Tibial artery (tissue), 4 donors: ENCODE data around the gene ADH4.
A peak's percentile ranks its signal among the peaks of the same experiment; 100 is the strongest.
"Not testable (repeated sequence)": the region's sequence is repeated elsewhere in the genome, so short reads cannot be mapped to it uniquely, and the experiment has no call there.

Experiments
- DNase-seq, 2 donors: peaks; one replicate each; pipeline ENCODE4 v3.0.0-alpha.2; 2019
- H3K27ac ChIP-seq, 2 donors: fragments of 200-600 bp; sonication (generic) in 1 of 2; 1 replicate in 1 of 2; 2 replicates in 1 of 2; pipeline ENCODE4 v1.5.1; 2018 to 2019; ENCODE audit warnings: mild to moderate bottlenecking in 1 of 2
- H3K27me3 ChIP-seq, 2 donors: fragments of 200-600 bp; sonication (generic) in 1 of 2; one replicate each; pipeline versions ENCODE4 v1.5.1 to v1.6.0; 2016 to 2019
- H3K36me3 ChIP-seq, 3 donors: fragments of 200-600 bp; sonication (generic) in 2 of 3; one replicate each; pipeline ENCODE4 v1.5.1; 2016 to 2019; ENCODE audit warnings: mild to moderate bottlenecking in 2 of 3
- H3K4me1 ChIP-seq, 4 donors: fragments of 200-600 bp; sonication (generic) in 2 of 4; 1 replicate in 3 of 4; 2 replicates in 1 of 4; pipeline ENCODE4 v1.5.1; 2016 to 2019
- H3K4me3 ChIP-seq, 2 donors: fragments of 200-600 bp; sonication (generic) in 1 of 2; 1 replicate in 1 of 2; 2 replicates in 1 of 2; pipeline ENCODE4 v1.5.1; 2018 to 2019; ENCODE audit warnings: mild to moderate bottlenecking in 2 of 2
- H3K9me3 ChIP-seq, 3 donors: fragments of 200-600 bp; sonication (generic) in 1 of 3; one replicate each; pipeline ENCODE4 v1.5.1; 2016 to 2019
- intact Hi-C: fragments of 100-400 bp; cut with DNase I; formaldehyde crosslinking; loops from one replicate; pipeline ENCODE4 v1.15.0; 2023; ENCODE audit warnings: low total_unique reads
- TF ChIP-seq, protein P1 (sequence below), 2 experiments: fragments of 200-600 bp in 1 of 2; fragments of 450-650 bp in 1 of 2; IDR thresholded peaks; one replicate each; pipeline ENCODE4 v1.5.1; 2017 to 2019; ENCODE audit warnings: antibody characterized with exemption in 2 of 2, mild to moderate bottlenecking in 1 of 2, moderate library complexity in 1 of 2

Gene ADH4

DNA sequence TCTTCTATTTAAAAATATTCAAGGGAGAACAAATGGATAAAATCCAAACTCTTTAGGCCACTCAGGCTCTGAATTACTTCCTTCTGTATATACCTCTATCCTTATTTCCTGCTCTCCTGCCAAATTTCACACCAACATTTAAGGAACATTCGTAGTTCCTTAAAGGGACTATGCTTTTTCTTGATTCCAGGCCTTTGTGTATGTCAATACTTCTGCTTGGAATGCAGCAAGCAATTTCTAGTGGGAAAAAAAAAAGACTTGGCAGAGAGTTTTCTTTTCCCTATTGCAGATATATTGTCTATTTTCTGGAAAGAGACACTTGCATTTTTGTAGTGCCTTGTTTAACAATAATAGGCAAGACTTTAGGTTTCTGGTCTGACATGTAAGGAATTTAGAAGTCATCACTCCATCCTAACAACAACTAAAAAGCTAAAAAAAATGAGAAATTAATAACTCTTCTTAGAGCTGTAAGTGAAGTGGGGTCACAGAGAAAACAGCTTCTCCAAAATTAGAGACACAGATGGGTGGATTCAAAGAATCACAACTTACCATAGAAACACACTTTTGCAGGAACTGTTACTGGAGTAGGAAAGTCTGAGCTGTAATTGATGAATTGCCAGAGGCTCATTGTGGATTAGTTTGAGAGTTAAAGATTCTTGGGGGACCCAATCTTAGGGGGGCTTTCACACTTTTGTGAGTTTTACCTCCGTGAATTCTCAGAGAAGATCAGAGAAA is 53.4 kb downstream of the ADH4 start:
- H3K4me3 ChIP-seq: peak overlapping the region; percentile 82 to 86
- intact Hi-C loops: no loop called here
- H3K9me3 ChIP-seq: no peaks in the 10 kb centered on the region

DNA sequence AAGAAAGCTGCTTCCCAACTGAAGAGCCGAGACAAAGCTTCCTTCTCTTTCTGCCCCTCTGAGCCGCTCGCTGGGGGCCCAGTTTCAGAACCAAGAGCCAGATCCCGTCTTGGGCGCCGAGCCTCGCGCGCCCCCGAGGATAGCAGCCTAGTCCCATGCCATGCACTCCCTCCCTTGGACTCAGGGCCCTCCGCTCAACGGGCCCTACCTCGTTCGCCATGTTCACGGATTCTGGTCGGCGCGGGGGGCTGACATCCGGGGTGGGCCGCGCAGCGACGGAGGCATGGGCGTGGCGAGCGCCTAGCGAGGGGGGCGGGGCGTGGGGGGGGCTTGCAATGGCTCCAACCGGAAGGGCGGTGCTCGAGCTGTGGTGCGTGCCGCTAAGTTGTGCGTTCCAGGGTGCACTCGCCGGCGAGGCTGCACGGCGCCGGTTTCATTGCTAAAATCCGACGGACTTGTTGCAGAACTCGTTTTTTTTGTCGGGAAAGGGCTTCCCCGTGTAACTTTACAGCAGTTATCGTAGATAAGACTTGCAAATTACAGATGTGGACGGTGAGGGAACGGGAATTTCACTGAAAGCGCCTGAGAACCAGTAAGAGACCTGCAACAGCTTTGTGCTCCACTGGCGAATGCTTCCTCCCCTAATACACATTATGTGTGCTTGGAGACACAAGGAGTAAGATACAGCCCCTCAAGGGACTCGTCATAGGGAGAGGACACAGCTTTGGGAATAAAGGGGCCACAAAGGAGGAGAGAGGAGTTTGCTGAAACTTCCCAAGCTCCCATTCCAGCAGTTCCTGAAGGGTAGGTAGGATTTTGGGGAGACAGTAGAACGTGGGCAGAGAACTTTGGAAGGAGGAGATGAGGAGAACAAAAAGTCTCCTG is 55.4 kb downstream of the ADH4 start, which contains the start of gene ADH5:
TSS of gene ADH5 (minus strand) at position 308 of the 885 bp plus-strand sequence. CDS start at position 220, 88 bp downstream.
- TF ChIP-seq, protein P1, sequence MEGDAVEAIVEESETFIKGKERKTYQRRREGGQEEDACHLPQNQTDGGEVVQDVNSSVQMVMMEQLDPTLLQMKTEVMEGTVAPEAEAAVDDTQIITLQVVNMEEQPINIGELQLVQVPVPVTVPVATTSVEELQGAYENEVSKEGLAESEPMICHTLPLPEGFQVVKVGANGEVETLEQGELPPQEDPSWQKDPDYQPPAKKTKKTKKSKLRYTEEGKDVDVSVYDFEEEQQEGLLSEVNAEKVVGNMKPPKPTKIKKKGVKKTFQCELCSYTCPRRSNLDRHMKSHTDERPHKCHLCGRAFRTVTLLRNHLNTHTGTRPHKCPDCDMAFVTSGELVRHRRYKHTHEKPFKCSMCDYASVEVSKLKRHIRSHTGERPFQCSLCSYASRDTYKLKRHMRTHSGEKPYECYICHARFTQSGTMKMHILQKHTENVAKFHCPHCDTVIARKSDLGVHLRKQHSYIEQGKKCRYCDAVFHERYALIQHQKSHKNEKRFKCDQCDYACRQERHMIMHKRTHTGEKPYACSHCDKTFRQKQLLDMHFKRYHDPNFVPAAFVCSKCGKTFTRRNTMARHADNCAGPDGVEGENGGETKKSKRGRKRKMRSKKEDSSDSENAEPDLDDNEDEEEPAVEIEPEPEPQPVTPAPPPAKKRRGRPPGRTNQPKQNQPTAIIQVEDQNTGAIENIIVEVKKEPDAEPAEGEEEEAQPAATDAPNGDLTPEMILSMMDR (IDR thresholded peaks at IDR 0.05): no peak
- intact Hi-C loops: loop anchor here (10.0 kb wide), 1 partner anchor 164 kb away; the partner anchor contains the start of gene EIF4E
- H3K27me3 ChIP-seq: no peaks in the 10 kb centered on the region
- H3K27ac ChIP-seq: peak within 1 kb of the TSS; percentile 95 to 98
- DNase-seq: peak; percentile 90 to 94
- peaks cover 18 to 21% (median 19%) of the 10 kb centered on the region in 3 donors for H3K36me3 ChIP-seq
- H3K4me1 ChIP-seq: peaks cover 0 to 61% (median 14%) of the 10 kb centered on the region in 4 donors
- no peaks in the 10 kb centered on the region for H3K9me3 ChIP-seq
- H3K4me3 ChIP-seq: peak within 1 kb of the TSS; percentile 82 to 86

More for the DNA sequence above, 53.4 kb downstream of the ADH4 start:
- no peak for DNase-seq
- TF ChIP-seq, protein P1 (IDR thresholded peaks at IDR 0.05): no peak
- H3K4me1 ChIP-seq: peaks cover 0 to 42% (median 9%) of the 10 kb centered on the region in 4 donors
- peak overlapping the region; percentile 95 to 98 for H3K27ac ChIP-seq
- peaks cover 0 to 1% (median under 1%) of the 10 kb centered on the region in 3 donors for H3K36me3 ChIP-seq
- H3K27me3 ChIP-seq: no peaks in the 10 kb centered on the region

DNA sequence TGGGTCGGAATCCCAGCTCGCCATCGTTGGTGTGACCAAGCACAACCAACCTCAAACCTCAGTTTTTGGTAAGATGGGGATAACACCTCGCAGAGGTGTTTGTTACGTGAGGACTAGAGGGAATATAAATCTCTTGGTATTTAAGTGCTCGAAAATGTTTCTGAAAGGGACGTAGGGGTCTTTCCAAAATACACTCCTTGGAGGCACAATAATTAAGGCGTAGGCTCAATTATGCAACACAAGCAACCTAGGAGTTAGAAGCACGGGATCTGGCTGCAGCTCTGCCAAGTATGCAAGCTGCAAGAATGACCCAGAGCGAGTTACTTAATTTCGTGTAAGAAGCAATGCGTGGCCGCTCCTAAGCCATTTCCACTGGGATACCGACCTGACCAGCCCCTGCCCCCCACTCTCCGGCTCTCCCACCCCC is 56.1 kb downstream of the ADH4 start:
- TF ChIP-seq, protein P1 (IDR thresholded peaks at IDR 0.05): no peak
- H3K4me1 ChIP-seq: peaks cover 0 to 65% (median 15%) of the 10 kb centered on the region in 4 donors
- H3K4me3 ChIP-seq: peak overlapping the region; percentile 82 to 86
- no peaks in the 10 kb centered on the region for H3K27me3 ChIP-seq
- H3K9me3 ChIP-seq: no peaks in the 10 kb centered on the region
- intact Hi-C loops: loop anchor here (10.0 kb wide), 1 partner anchor 163 kb away; the partner anchor contains the start of gene EIF4E
- peaks cover 25 to 26% (median 26%) of the 10 kb centered on the region in 3 donors for H3K36me3 ChIP-seq
- DNase-seq: peak; percentile 91 to 92
- H3K27ac ChIP-seq: peak overlapping the region; percentile 95 to 98

DNA sequence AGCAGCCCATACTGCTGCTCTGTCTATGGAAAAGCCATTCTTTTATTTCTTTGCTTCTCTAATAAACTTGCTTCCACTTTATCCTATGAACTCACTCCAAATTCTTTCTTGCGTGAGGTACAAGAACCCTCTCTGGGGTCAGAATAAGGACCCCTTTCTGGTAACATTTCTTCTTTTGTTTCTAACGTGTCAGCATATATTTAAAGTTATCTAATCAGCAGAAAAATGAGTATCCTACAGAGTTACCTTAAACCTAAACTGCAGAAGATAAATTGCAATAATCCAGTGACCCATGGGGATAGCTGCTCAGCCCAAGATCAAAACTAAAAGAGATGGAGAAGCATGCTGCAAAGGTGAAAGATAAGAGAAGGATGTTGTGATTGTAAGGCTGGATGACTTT is 59.5 kb downstream of the ADH4 start:
- H3K4me1 ChIP-seq: peaks cover 0 to 55% (median 13%) of the 10 kb centered on the region in 4 donors
- H3K27ac ChIP-seq: no peak overlapping the region
- no peaks in the 10 kb centered on the region for H3K27me3 ChIP-seq
- TF ChIP-seq, protein P1 (IDR thresholded peaks at IDR 0.05): no peak
- no peaks in the 10 kb centered on the region for H3K9me3 ChIP-seq
- no peak overlapping the region for H3K4me3 ChIP-seq
- intact Hi-C loops: loop anchor here (10.0 kb wide), 1 partner anchor 160 kb away; the partner anchor contains the start of gene EIF4E
- peaks cover 58 to 60% (median 60%) of the 10 kb centered on the region in 3 donors for H3K36me3 ChIP-seq
- DNase-seq: no peak

DNA sequence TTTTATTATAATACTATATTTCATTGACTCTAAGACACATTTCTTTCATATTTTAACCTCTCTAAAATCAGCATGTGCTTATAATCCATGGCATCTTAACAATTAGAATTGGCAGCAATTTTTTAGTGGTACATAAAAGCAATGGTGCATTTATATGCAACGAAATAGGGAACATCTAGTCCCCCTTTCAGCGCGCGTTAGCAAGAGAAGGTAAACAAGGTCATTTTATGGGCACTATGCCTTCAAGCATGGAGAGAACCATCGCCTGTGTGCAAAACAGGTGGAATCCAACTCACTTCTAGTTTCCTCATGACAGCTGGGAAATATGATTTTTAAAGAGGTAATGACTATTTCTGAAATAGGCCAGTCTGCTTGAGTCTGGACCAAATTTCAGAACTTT is 61.9 kb downstream of the ADH4 start:
- Histone ChIP-seq H3K27ac (no peak overlapping the region), H3K4me3 (no peak overlapping the region), H3K36me3 (peaks cover 76 to 84% (median 78%) of the 10 kb centered on the region in 3 donors), H3K4me1 (peaks cover 0 to 51% (median 13%) of the 10 kb centered on the region in 4 donors), H3K27me3 (no peaks in the 10 kb centered on the region), H3K9me3 (no peaks in the 10 kb centered on the region)
- TF ChIP-seq, protein P1 (IDR thresholded peaks at IDR 0.05): no peak
- no peak for DNase-seq
- intact Hi-C loops: loop anchor here (10.0 kb wide), 1 partner anchor 157 kb away; the partner anchor contains the start of gene EIF4E

DNA sequence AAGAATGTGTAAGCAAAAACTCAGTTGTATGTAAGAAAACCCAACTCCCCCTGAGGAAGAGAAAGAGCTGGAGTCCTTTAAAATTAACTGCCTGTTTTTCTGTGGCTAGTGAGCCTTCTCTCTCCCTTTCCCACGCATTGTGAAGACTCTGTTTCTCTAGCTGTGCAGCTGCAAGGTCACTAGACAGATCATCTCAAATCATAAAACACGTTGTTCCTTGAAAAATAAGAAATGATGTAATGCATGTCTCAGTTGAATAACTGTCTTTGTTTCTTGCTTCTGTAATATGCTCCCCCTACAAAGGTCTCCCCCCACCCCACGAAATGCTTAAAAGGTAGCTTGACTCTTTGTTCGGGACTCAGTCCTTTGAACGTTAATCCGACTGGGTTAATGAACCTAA is 63.2 kb downstream of the ADH4 start:
- intact Hi-C loops: loop anchor here (10.0 kb wide), 1 partner anchor 156 kb away; the partner anchor contains the start of gene EIF4E

More for the DNA sequence above, 63.2 kb downstream of the ADH4 start:
- peaks cover 89 to 97% (median 92%) of the 10 kb centered on the region in 3 donors for H3K36me3 ChIP-seq
- not testable (repeated sequence) for H3K27me3 ChIP-seq, H3K9me3 ChIP-seq, DNase-seq, H3K4me3 ChIP-seq, H3K27ac ChIP-seq
- peaks cover 0 to 39% (median 7%) of the 10 kb centered on the region in 4 donors for H3K4me1 ChIP-seq
